HEK293 (cell line): ENCODE results near the gene VEGFA.

ENCODE experiments used
- AEBP2 ChIP-seq: fragments of 450-650 bp; formaldehyde crosslinking; IDR thresholded peaks from 2 replicates; pipeline ENCODE4 v1.5.1; 2016; ENCODE audit warnings: missing biosample characterization, missing genetic modification characterization, borderline replicate concordance
- GLIS2 ChIP-seq: fragments of 450-650 bp; formaldehyde crosslinking; IDR thresholded peaks from 2 replicates; pipeline ENCODE4 v1.5.1; 2016; ENCODE audit warnings: missing biosample characterization, missing genetic modification characterization
- KLF9 ChIP-seq: fragments of 450-650 bp; formaldehyde crosslinking; IDR thresholded peaks from 2 replicates; pipeline ENCODE4 v1.5.1; 2016; ENCODE audit warnings: missing biosample characterization, missing genetic modification characterization, low read depth
- PRDM2 ChIP-seq: fragments of 450-650 bp; formaldehyde crosslinking; IDR thresholded peaks from 2 replicates; pipeline ENCODE4 v1.5.1; 2016; ENCODE audit warnings: missing biosample characterization, missing genetic modification characterization, borderline replicate concordance
- REST ChIP-seq: fragments of 450-650 bp; formaldehyde crosslinking; IDR thresholded peaks from 2 replicates; pipeline ENCODE4 v1.5.1; 2016; ENCODE audit warnings: missing biosample characterization, missing genetic modification characterization
- TRIM28 ChIP-seq: IDR thresholded peaks from 2 replicates; pipeline ENCODE4 v1.6.1; 2011; ENCODE audit warnings: low read length, control low read depth, borderline replicate concordance
- YY1 ChIP-seq: fragments of 450-650 bp; formaldehyde crosslinking; IDR thresholded peaks from 2 replicates; pipeline ENCODE4 v1.5.1; 2018; ENCODE audit warnings: missing biosample characterization, missing genetic modification characterization
- ZBTB44 ChIP-seq: fragments of 450-650 bp; IDR thresholded peaks from 2 replicates; pipeline ENCODE4 v1.5.1; 2018; ENCODE audit warnings: missing biosample characterization, mild to moderate bottlenecking, missing genetic modification characterization
- ZFP37 ChIP-seq: fragments of 450-650 bp; formaldehyde crosslinking; IDR thresholded peaks from 2 replicates; pipeline ENCODE4 v1.5.1; 2016; ENCODE audit warnings: missing biosample characterization, missing genetic modification characterization
- ZNF112 ChIP-seq: fragments of 450-650 bp; formaldehyde crosslinking; IDR thresholded peaks from 2 replicates; pipeline ENCODE4 v1.5.0; 2017; ENCODE audit warnings: missing biosample characterization, missing genetic modification characterization
- ZNF169 ChIP-seq: fragments of 450-650 bp; formaldehyde crosslinking; IDR thresholded peaks from 2 replicates; pipeline ENCODE4 v1.5.1; 2016; ENCODE audit warnings: missing biosample characterization, missing genetic modification characterization
- ZNF18 ChIP-seq: fragments of 450-650 bp; formaldehyde crosslinking; IDR thresholded peaks from 2 replicates; pipeline ENCODE4 v1.5.1; 2016; ENCODE audit warnings: missing biosample characterization, missing genetic modification characterization
- ZNF214 ChIP-seq: fragments of 450-650 bp; formaldehyde crosslinking; IDR thresholded peaks from 2 replicates; pipeline ENCODE4 v1.5.1; 2017; ENCODE audit warnings: missing biosample characterization, mild to moderate bottlenecking, missing genetic modification characterization, borderline replicate concordance
- ZNF23 ChIP-seq: fragments of 450-650 bp; formaldehyde crosslinking; IDR thresholded peaks from 2 replicates; pipeline ENCODE4 v1.5.1; 2016; ENCODE audit warnings: missing biosample characterization, missing genetic modification characterization, borderline replicate concordance
- ZNF571 ChIP-seq: fragments of 450-650 bp; formaldehyde crosslinking; IDR thresholded peaks from 2 replicates; pipeline ENCODE4 v1.5.0; 2017; ENCODE audit warnings: missing biosample characterization, missing genetic modification characterization
- ZNF610 ChIP-seq: fragments of 450-650 bp; formaldehyde crosslinking; IDR thresholded peaks from 2 replicates; pipeline ENCODE4 v1.5.1; 2016; ENCODE audit warnings: missing biosample characterization, missing genetic modification characterization, borderline replicate concordance
- ZNF623 ChIP-seq: fragments of 450-650 bp; formaldehyde crosslinking; IDR thresholded peaks from 2 replicates; pipeline ENCODE4 v1.5.1; 2016; ENCODE audit warnings: missing biosample characterization, missing genetic modification characterization
- ZNF670 ChIP-seq: fragments of 450-650 bp; formaldehyde crosslinking; IDR thresholded peaks from 2 replicates; pipeline ENCODE4 v1.5.1; 2016; ENCODE audit warnings: missing biosample characterization, missing genetic modification characterization, low read depth
- ZNF704 ChIP-seq: fragments of 450-650 bp; formaldehyde crosslinking; IDR thresholded peaks from 2 replicates; pipeline ENCODE4 v1.5.1; 2016; ENCODE audit warnings: missing biosample characterization, missing genetic modification characterization
- ZNF707 ChIP-seq: fragments of 450-650 bp; formaldehyde crosslinking; IDR thresholded peaks from 2 replicates; pipeline ENCODE4 v1.5.1; 2016; ENCODE audit warnings: missing biosample characterization, missing genetic modification characterization
- ZNF776 ChIP-seq: fragments of 450-650 bp; formaldehyde crosslinking; IDR thresholded peaks from 2 replicates; pipeline ENCODE4 v1.5.0; 2017; ENCODE audit warnings: missing biosample characterization, missing genetic modification characterization, borderline replicate concordance
- ZNF843 ChIP-seq: fragments of 450-650 bp; formaldehyde crosslinking; IDR thresholded peaks from 2 replicates; pipeline ENCODE4 v1.5.1; 2016; ENCODE audit warnings: missing biosample characterization, missing genetic modification characterization

Gene VEGFA

GRCh38 chr6:43724914-43725642 is 44.9 kb upstream of the VEGFA start (continued):
- TF ChIP-seq REST (tag by site-specific recombination) (no peak), GLIS2 (tag by site-specific recombination) (peak; percentile 88), ZNF704 (tag by site-specific recombination) (no peak), AEBP2 (tag by site-specific recombination) (no peak), PRDM2 (no peak), ZNF214 (tag by site-specific recombination) (no peak), YY1 (no peak), ZNF776 (tag by site-specific recombination) (no peak), ZNF169 (tag by site-specific recombination) (no peak; the same call in 1 of the 2 replicates), ZNF623 (no peak), ZNF23 (tag by site-specific recombination) (no peak), ZBTB44 (peak; percentile 75), TRIM28 (no peak), KLF9 (tag by site-specific recombination) (peak; percentile 65), ZNF112 (tag by site-specific recombination) (no peak), ZNF707 (no peak), ZNF610 (no peak; the same call in 1 of the 2 replicates), ZNF670 (tag by site-specific recombination) (no peak), ZNF571 (tag by site-specific recombination) (no peak), ZNF18 (no peak), ZFP37 (no peak), ZNF843 (peak; percentile 78)
